ENCODE data around the gene ACSL1. TPM values are rescaled to one million over a fixed set of nuclear protein-coding genes. Genes with fewer than 3 reads are reported as not detected.

Gene ACSL1
- total and polyA plus RNA-seq, 2 experiments from 2014 or later: 6.2 to 13.1 TPM

GRCh38 chr4:184722798-184723197 lies 103.0 kb downstream of the ACSL1 start (continued):
- TF ChIP-seq ZNF114 (CRISPR knock-in tag; IDR thresholded peaks at IDR 0.05) (no peak), CREB1 (CRISPR knock-in tag; IDR thresholded peaks at IDR 0.05; ENCODE audit: low read depth) (no peak), ZNF331 (CRISPR knock-in tag; IDR thresholded peaks at IDR 0.05; ENCODE audit: low read depth) (no peak), NANOG (IDR thresholded peaks at IDR 0.05; ENCODE audit: borderline replicate concordance) (no peak), JUNB (IDR thresholded peaks at IDR 0.05; ENCODE audit: unreplicated experiment) (no peak)
- TF ChIP-seq, protein P1, sequence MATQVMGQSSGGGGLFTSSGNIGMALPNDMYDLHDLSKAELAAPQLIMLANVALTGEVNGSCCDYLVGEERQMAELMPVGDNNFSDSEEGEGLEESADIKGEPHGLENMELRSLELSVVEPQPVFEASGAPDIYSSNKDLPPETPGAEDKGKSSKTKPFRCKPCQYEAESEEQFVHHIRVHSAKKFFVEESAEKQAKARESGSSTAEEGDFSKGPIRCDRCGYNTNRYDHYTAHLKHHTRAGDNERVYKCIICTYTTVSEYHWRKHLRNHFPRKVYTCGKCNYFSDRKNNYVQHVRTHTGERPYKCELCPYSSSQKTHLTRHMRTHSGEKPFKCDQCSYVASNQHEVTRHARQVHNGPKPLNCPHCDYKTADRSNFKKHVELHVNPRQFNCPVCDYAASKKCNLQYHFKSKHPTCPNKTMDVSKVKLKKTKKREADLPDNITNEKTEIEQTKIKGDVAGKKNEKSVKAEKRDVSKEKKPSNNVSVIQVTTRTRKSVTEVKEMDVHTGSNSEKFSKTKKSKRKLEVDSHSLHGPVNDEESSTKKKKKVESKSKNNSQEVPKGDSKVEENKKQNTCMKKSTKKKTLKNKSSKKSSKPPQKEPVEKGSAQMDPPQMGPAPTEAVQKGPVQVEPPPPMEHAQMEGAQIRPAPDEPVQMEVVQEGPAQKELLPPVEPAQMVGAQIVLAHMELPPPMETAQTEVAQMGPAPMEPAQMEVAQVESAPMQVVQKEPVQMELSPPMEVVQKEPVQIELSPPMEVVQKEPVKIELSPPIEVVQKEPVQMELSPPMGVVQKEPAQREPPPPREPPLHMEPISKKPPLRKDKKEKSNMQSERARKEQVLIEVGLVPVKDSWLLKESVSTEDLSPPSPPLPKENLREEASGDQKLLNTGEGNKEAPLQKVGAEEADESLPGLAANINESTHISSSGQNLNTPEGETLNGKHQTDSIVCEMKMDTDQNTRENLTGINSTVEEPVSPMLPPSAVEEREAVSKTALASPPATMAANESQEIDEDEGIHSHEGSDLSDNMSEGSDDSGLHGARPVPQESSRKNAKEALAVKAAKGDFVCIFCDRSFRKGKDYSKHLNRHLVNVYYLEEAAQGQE (IDR thresholded peaks at IDR 0.05; ENCODE audit: unreplicated experiment): no peak
- TF ChIP-seq, protein P2, sequence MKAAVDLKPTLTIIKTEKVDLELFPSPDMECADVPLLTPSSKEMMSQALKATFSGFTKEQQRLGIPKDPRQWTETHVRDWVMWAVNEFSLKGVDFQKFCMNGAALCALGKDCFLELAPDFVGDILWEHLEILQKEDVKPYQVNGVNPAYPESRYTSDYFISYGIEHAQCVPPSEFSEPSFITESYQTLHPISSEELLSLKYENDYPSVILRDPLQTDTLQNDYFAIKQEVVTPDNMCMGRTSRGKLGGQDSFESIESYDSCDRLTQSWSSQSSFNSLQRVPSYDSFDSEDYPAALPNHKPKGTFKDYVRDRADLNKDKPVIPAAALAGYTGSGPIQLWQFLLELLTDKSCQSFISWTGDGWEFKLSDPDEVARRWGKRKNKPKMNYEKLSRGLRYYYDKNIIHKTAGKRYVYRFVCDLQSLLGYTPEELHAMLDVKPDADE (IDR thresholded peaks at IDR 0.05): no peak

DNA sequence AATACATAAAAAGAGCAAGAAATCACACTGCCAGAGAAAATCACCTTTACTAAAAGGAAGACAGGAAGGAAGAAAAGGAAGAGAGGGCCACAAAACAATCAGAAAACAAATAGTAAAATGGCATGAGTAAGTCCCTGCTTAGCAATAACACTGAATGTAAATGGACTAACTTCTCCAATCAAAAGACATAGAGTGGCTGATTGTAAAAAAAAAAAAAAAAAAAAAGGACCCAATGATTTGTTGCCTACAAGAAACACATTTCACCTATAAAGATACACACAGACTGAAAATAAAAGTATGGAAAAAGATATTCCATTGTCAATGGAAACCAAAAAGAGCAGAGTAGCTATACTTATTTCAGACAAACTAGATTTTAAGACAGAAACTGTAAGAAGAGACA lies 104.5 kb downstream of the ACSL1 start:
- DNase-seq (ENCODE audit: low spot score) (no peak), ATAC-seq (no peak)
- H3K9me3 Mint-ChIP-seq: no peaks in the 10 kb centered on the region
- Histone ChIP-seq H4K20me1 (replicated peaks; ENCODE audit: insufficient read depth) (peaks cover 43% of the 10 kb centered on the region), H3K4me3 (no peak overlapping the region), H2AFZ (no peak overlapping the region), H3K9me2 (ENCODE audit: insufficient read depth) (no peaks in the 10 kb centered on the region), H3K27me3 (ENCODE audit: insufficient read depth) (no peaks in the 10 kb centered on the region), H3K4me2 (no peak overlapping the region), H3K79me2 (replicated peaks; ENCODE audit: insufficient read depth) (peaks cover 75% of the 10 kb centered on the region), H3K4me1 (ENCODE audit: insufficient read depth) (no peaks in the 10 kb centered on the region), H3K36me3 (ENCODE audit: insufficient read depth) (peaks cover 66% of the 10 kb centered on the region), H3F3A (replicated peaks; ENCODE audit: low read depth) (no peaks in the 10 kb centered on the region; the same call in 1 of the 2 replicates), H3K27ac (ENCODE audit: low read depth) (no peak overlapping the region)
- H3K27me3 Mint-ChIP-seq (ENCODE audit: insufficient read depth, low read depth, poor library complexity): peaks cover 5% of the 10 kb centered on the region
- H3K4me1 Mint-ChIP-seq: peaks cover 3% of the 10 kb centered on the region; the same call in 1 of the 3 replicates
- H3K4me3 Mint-ChIP-seq: no peak overlapping the region
- no peak overlapping the region for H3K27ac Mint-ChIP-seq
- peaks cover 86% of the 10 kb centered on the region for H3K36me3 Mint-ChIP-seq (ENCODE audit: low read depth)
- TF ChIP-seq NANOG (IDR thresholded peaks at IDR 0.05; ENCODE audit: borderline replicate concordance) (no peak), POLR2AphosphoS5 (IDR thresholded peaks at IDR 0.05; ENCODE audit: low read depth) (no peak), CTCF (conservative IDR thresholded peaks at IDR 0.05; ENCODE audit: low read depth in 2 of 2) (no peak), EZH2phosphoT487 (IDR thresholded peaks at IDR 0.05; ENCODE audit: unreplicated experiment) (no peak), ZNF331 (CRISPR knock-in tag; IDR thresholded peaks at IDR 0.05; ENCODE audit: low read depth) (no peak)
- TF ChIP-seq, protein P3, sequence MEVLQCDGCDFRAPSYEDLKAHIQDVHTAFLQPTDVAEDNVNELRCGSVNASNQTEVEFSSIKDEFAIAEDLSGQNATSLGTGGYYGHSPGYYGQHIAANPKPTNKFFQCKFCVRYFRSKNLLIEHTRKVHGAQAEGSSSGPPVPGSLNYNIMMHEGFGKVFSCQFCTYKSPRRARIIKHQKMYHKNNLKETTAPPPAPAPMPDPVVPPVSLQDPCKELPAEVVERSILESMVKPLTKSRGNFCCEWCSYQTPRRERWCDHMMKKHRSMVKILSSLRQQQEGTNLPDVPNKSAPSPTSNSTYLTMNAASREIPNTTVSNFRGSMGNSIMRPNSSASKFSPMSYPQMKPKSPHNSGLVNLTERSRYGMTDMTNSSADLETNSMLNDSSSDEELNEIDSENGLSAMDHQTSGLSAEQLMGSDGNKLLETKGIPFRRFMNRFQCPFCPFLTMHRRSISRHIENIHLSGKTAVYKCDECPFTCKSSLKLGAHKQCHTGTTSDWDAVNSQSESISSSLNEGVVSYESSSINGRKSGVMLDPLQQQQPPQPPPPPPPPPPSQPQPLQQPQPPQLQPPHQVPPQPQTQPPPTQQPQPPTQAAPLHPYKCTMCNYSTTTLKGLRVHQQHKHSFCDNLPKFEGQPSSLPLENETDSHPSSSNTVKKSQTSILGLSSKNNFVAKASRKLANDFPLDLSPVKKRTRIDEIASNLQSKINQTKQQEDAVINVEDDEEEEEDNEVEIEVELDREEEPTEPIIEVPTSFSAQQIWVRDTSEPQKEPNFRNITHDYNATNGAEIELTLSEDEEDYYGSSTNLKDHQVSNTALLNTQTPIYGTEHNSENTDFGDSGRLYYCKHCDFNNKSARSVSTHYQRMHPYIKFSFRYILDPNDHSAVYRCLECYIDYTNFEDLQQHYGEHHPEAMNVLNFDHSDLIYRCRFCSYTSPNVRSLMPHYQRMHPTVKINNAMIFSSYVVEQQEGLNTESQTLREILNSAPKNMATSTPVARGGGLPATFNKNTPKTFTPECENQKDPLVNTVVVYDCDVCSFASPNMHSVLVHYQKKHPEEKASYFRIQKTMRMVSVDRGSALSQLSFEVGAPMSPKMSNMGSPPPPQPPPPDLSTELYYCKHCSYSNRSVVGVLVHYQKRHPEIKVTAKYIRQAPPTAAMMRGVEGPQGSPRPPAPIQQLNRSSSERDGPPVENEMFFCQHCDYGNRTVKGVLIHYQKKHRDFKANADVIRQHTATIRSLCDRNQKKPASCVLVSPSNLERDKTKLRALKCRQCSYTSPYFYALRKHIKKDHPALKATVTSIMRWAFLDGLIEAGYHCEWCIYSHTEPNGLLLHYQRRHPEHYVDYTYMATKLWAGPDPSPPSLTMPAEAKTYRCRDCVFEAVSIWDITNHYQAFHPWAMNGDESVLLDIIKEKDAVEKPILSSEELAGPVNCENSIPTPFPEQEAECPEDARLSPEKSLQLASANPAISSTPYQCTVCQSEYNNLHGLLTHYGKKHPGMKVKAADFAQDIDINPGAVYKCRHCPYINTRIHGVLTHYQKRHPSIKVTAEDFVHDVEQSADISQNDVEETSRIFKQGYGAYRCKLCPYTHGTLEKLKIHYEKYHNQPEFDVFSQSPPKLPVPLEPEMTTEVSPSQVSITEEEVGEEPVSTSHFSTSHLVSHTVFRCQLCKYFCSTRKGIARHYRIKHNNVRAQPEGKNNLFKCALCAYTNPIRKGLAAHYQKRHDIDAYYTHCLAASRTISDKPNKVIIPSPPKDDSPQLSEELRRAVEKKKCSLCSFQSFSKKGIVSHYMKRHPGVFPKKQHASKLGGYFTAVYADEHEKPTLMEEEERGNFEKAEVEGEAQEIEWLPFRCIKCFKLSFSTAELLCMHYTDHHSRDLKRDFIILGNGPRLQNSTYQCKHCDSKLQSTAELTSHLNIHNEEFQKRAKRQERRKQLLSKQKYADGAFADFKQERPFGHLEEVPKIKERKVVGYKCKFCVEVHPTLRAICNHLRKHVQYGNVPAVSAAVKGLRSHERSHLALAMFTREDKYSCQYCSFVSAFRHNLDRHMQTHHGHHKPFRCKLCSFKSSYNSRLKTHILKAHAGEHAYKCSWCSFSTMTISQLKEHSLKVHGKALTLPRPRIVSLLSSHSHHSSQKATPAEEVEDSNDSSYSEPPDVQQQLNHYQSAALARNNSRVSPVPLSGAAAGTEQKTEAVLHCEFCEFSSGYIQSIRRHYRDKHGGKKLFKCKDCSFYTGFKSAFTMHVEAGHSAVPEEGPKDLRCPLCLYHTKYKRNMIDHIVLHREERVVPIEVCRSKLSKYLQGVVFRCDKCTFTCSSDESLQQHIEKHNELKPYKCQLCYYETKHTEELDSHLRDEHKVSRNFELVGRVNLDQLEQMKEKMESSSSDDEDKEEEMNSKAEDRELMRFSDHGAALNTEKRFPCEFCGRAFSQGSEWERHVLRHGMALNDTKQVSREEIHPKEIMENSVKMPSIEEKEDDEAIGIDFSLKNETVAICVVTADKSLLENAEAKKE (CRISPR knock-in tag; IDR thresholded peaks at IDR 0.05): no peak
- TF ChIP-seq, protein P2 (IDR thresholded peaks at IDR 0.05): no peak

All from GM23338 (cell line).